B cell (primary cell): Measurements from ENCODE around the gene AQR. TPM values are rescaled to one million over a fixed set of nuclear protein-coding genes. Genes with fewer than 3 reads are reported as not detected.
"Not testable (repeated sequence)": the region's sequence is repeated elsewhere in the genome, so short reads cannot be mapped to it uniquely, and the experiment has no call there.

ENCODE experiments used
- ATAC-seq: fragments of 200-7000 bp; cut with Tn5 transposase; one replicate; pipeline ENCODE4 v1.10.0; 2021; ENCODE audit warnings: low read depth, mild to moderate bottlenecking, moderate number of reproducible peaks, moderate library complexity
- CTCF ChIA-PET: fragments of 350-600 bp; sonication (Branson Sonifier 250); formaldehyde crosslinking; loops from one replicate; lab custom pipeline; 2021; ENCODE audit warnings: antibody characterized with exemption, inconsistent platforms; lab: Charles Lee
- POLR2A ChIA-PET: fragments of 350-600 bp; sonication (Branson Sonifier 250); formaldehyde crosslinking; loops from one replicate; lab custom pipeline; 2021; ENCODE audit warnings: antibody characterized with exemption; lab: Charles Lee
- DNase-seq: peaks from one replicate; pipeline ENCODE4 v3.0.0; 2013
- H2AFZ ChIP-seq: 2 replicates; pipeline ENCODE4 v1.6.1; 2012; ENCODE audit warnings: mild to moderate bottlenecking, low read depth, low read length; ENCODE audit not compliant: insufficient read depth, poor library complexity, severe bottlenecking
- H3K27ac ChIP-seq, 2 donors: 1 replicate in 1 of 2; 2 replicates in 1 of 2; pipeline ENCODE4 v1.5.1; 2012 to 2013; ENCODE audit warnings: low read length in 2 of 2, mild to moderate bottlenecking in 2 of 2, moderate library complexity in 1 of 2
- H3K27me3 ChIP-seq, 4 experiments: fragments of 200-600 bp in 1 of 4; sonication (generic) in 1 of 4; replicated peaks in 1 of 4; 1 replicate in 2 of 4; 2 replicates in 2 of 4; pipeline versions ENCODE4 v1.6.1 to v1.7.0; 2013 to 2016; ENCODE audit warnings: low read length in 3 of 4, mild to moderate bottlenecking in 2 of 4, mixed read lengths in 1 of 4, moderate library complexity in 1 of 4; ENCODE audit not compliant: insufficient read depth in 4 of 4, control insufficient read depth in 3 of 4; ENCODE audit errors: control extremely low read depth in 1 of 4
- H3K36me3 ChIP-seq, 2 experiments: replicated peaks in 1 of 2; 1 replicate in 1 of 2; 2 replicates in 1 of 2; pipeline versions ENCODE4 v1.6.1 to v1.7.1; 2013; ENCODE audit warnings: low read length in 1 of 2; ENCODE audit not compliant: insufficient read depth in 2 of 2, control insufficient read depth in 1 of 2; ENCODE audit errors: control extremely low read depth in 1 of 2, extremely low read depth in 1 of 2
- H3K4me1 ChIP-seq, 2 donors: fragments of 200-600 bp in 1 of 2; sonication (generic) in 1 of 2; 1 replicate in 1 of 2; 2 replicates in 1 of 2; pipeline versions ENCODE4 v1.5.1 to v1.6.1; 2013 to 2017; ENCODE audit warnings: low read length in 2 of 2; ENCODE audit not compliant: control insufficient read depth in 2 of 2, insufficient read depth in 2 of 2
- H3K4me2 ChIP-seq: replicated peaks from 2 replicates; pipeline ENCODE3; 2012; ENCODE audit warnings: mild to moderate bottlenecking, low read depth, low read length; ENCODE audit not compliant: poor library complexity, severe bottlenecking
- H3K4me3 ChIP-seq, 5 experiments: fragments of 200-600 bp in 1 of 5; sonication (generic) in 1 of 5; 1 replicate in 3 of 5; 2 replicates in 2 of 5; pipeline versions ENCODE4 v1.5.1 to v1.7.0; 2011 to 2016; ENCODE audit warnings: low read length in 4 of 5, mild to moderate bottlenecking in 4 of 5, low read depth in 2 of 5, control low read depth in 1 of 5, moderate library complexity in 1 of 5; ENCODE audit not compliant: insufficient read depth in 1 of 5; ENCODE audit errors: control extremely low read depth in 1 of 5, extremely low read depth in 1 of 5
- H3K79me2 ChIP-seq: fragments of 200-600 bp; sonication (generic); one replicate; pipeline ENCODE4 v1.6.0; 2016; ENCODE audit warnings: low read length; ENCODE audit not compliant: control insufficient read depth, insufficient read depth
- H3K9ac ChIP-seq: fragments of 200-600 bp; sonication (generic); 2 replicates; pipeline ENCODE4 v1.6.1; 2017; ENCODE audit warnings: mild to moderate bottlenecking, low read length, moderate library complexity
- H3K9me3 ChIP-seq, 3 donors: one replicate each; pipeline versions ENCODE4 v1.6.1 to v1.7.1; 2013; ENCODE audit warnings: low read length in 2 of 3; ENCODE audit not compliant: control insufficient read depth in 2 of 3, insufficient read depth in 1 of 3; ENCODE audit errors: control extremely low read depth in 1 of 3
- H4K20me1 ChIP-seq: 2 replicates; pipeline ENCODE4 v1.6.0; 2012; ENCODE audit warnings: mild to moderate bottlenecking, low read length; ENCODE audit not compliant: insufficient read depth, control insufficient read depth, poor library complexity, severe bottlenecking
- H3K27ac Mint-ChIP-seq: one replicate; pipeline ENCODE4 v1.8.0; 2021; ENCODE audit warnings: mixed read lengths
- H3K27me3 Mint-ChIP-seq: one replicate; pipeline ENCODE4 v1.8.0; 2021; ENCODE audit warnings: mixed read lengths
- H3K4me1 Mint-ChIP-seq: one replicate; pipeline ENCODE4 v1.8.0; 2021; ENCODE audit warnings: mixed read lengths
- H3K4me3 Mint-ChIP-seq: one replicate; pipeline ENCODE4 v1.8.0; 2021; ENCODE audit warnings: mixed read lengths
- H3K9me3 Mint-ChIP-seq: one replicate; pipeline ENCODE4 v1.8.0; 2022; ENCODE audit warnings: mixed read lengths; ENCODE audit not compliant: insufficient read depth
- CTCF ChIP-seq: fragments of 200-600 bp; IDR thresholded peaks from one replicate; pipeline ENCODE4 v1.8.0; 2022; ENCODE audit warnings: antibody characterized with exemption, mild to moderate bottlenecking
- EZH2 ChIP-seq: IDR thresholded peaks from 2 replicates; pipeline ENCODE4 v1.6.1; 2012; ENCODE audit warnings: borderline replicate concordance, low read depth, mild to moderate bottlenecking, moderate library complexity, low read length; ENCODE audit not compliant: insufficient read depth, poor library complexity, severe bottlenecking
- WGBS: methylation state at CpG from one replicate; pipeline ENCODE4 v1.1.5; 2013; ENCODE audit warnings: missing lambda C conversion rate; ENCODE audit not compliant: insufficient coverage; 5-methylcytosine and 5-hydroxymethylcytosine counted together
- intact Hi-C: fragments of 100-400 bp; cut with micrococcal nuclease; formaldehyde crosslinking; loops from one replicate; pipeline ENCODE4 v1.10.0; 2022
- polyA plus RNA-seq: library from polyadenylated mRNA; depleted of rRNA; stranded (reverse); fragments of >200 nt; gene quantifications from 2 replicates; pipeline ENCODE4 v1.2.3, GENCODE V29; 2012
- total RNA-seq, 2 donors: library from RNA; stranded (reverse); fragments of 120-200 nt in 1 of 2; gene quantifications; 1 replicate in 1 of 2; 2 replicates in 1 of 2; pipeline versions ENCODE4 v1.2.3 to v1.2.4, GENCODE V29; 2013 to 2022

The AQR gene
- total and polyA plus RNA-seq, 2 donors (not counting 1 experiment from before 2014, with no cell fraction given): 24.2 to 41.7 TPM

- no peak overlapping the region for H3K4me3 ChIP-seq
- ChIA-PET CTCF (no interaction called here), POLR2A (no interaction called here)
- no peak overlapping the region for H3K4me2 ChIP-seq
- TF ChIP-seq EZH2: no peak
- H3K4me1 Mint-ChIP-seq: no peaks in the 10 kb centered on the region
- no peak overlapping the region for H2AFZ ChIP-seq
- no peaks in the 10 kb centered on the region for H3K4me1 ChIP-seq
- peaks cover 27% of the 10 kb centered on the region for H3K27me3 Mint-ChIP-seq
- no peak for ATAC-seq
- H3K9me3 ChIP-seq: no peaks in the 10 kb centered on the region
- H3K27ac ChIP-seq: no peak overlapping the region
- H3K79me2 ChIP-seq: no peaks in the 10 kb centered on the region
- no peaks in the 10 kb centered on the region for H3K9me3 Mint-ChIP-seq
- no peak overlapping the region for H3K27ac Mint-ChIP-seq
- H3K27me3 ChIP-seq: peaks cover 0 to 10% (median 5%) of the 10 kb centered on the region in 4 experiments
- H4K20me1 ChIP-seq: no peaks in the 10 kb centered on the region
- no CpG with 5 or more reads among the region's 1 CpG for WGBS
- no peak overlapping the region for H3K9ac ChIP-seq
- no peak for DNase-seq
- no peaks in the 10 kb centered on the region for H3K36me3 ChIP-seq
- no peak overlapping the region for H3K4me3 Mint-ChIP-seq
- intact Hi-C loops: no loop called here
These were observed 153.7 kb downstream of the AQR start for GRCh38 chr15:34815836-34816235.

GRCh38 chr15:34813446-34814190, 155.9 kb downstream of the AQR start:
- ChIA-PET CTCF (no interaction called here), POLR2A (no interaction called here)
- no peak overlapping the region for H2AFZ ChIP-seq
- no peaks in the 10 kb centered on the region for H4K20me1 ChIP-seq
- no peaks in the 10 kb centered on the region for H3K9me3 ChIP-seq
- H3K9ac ChIP-seq: no peak overlapping the region
- Mint-ChIP-seq H3K27ac (no peak overlapping the region), H3K4me3 (no peak overlapping the region), H3K4me1 (no peaks in the 10 kb centered on the region), H3K9me3 (peaks cover 2% of the 10 kb centered on the region), H3K27me3 (peaks cover 29% of the 10 kb centered on the region)
- intact Hi-C loops: no loop called here
- no peak overlapping the region for H3K27ac ChIP-seq
- no peaks in the 10 kb centered on the region for H3K4me1 ChIP-seq
- TF ChIP-seq CTCF: no peak
- no peak for TF ChIP-seq EZH2
- peaks cover 0 to 8% (median 2%) of the 10 kb centered on the region in 4 experiments for H3K27me3 ChIP-seq
- 74% methylated on average over 3 of the region's 3 CpGs for WGBS
- no peaks in the 10 kb centered on the region for H3K79me2 ChIP-seq
- no peak overlapping the region for H3K4me2 ChIP-seq
- H3K4me3 ChIP-seq: no peak overlapping the region
- DNase-seq (no peak), ATAC-seq (no peak)
- H3K36me3 ChIP-seq: no peaks in the 10 kb centered on the region

- H3K4me2 ChIP-seq, ATAC-seq, H3K36me3 ChIP-seq, CTCF ChIA-PET, H4K20me1 ChIP-seq, H3K4me3 ChIP-seq, H2AFZ ChIP-seq, H3K27me3 ChIP-seq, H3K4me3 Mint-ChIP-seq, H3K9me3 Mint-ChIP-seq, H3K27ac ChIP-seq, H3K27ac Mint-ChIP-seq, H3K9me3 ChIP-seq, H3K79me2 ChIP-seq, H3K4me1 Mint-ChIP-seq, H3K9ac ChIP-seq, POLR2A ChIA-PET, H3K4me1 ChIP-seq, DNase-seq, intact Hi-C loops: not testable (repeated sequence)
- peaks cover 29% of the 10 kb centered on the region for H3K27me3 Mint-ChIP-seq
- WGBS: 94% methylated on average over 3 of the region's 9 CpGs
These were observed 156.6 kb downstream of the AQR start for GRCh38 chr15:34812868-34813365.
